RWPE1 (cell line): Measurements from ENCODE around the gene ADCY7.
A peak's percentile ranks its signal among the peaks of the same experiment; 100 is the strongest.

Experiments
- CTCF ChIA-PET: fragments of 350-600 bp; sonication (Branson Sonifier 250); formaldehyde crosslinking; extraction: SDS; loops from one replicate; lab custom pipeline; 2021; lab: Yijun Ruan, JAX
- POLR2A ChIA-PET: fragments of 400-600 bp; formaldehyde crosslinking; extraction: SDS; loops from one replicate; lab custom pipeline; 2020; ENCODE audit warnings: antibody characterized with exemption; ENCODE audit not compliant: low non-redundant PET; lab: Yijun Ruan, JAX
- DNase-seq: peaks from one replicate; pipeline ENCODE4 v3.0.0; 2012; ENCODE audit warnings: low spot score
- H3K27ac ChIP-seq: fragments of 450-650 bp; 2 replicates; pipeline ENCODE4 v1.5.1; 2017
- TF ChIP-seq, protein P1 (sequence below): fragments of 450-650 bp; conservative IDR thresholded peaks from 2 replicates; pipeline ENCODE4 v1.5.1; 2017; ENCODE audit warnings: low read depth, mild to moderate bottlenecking

ADCY7 gene

DNA sequence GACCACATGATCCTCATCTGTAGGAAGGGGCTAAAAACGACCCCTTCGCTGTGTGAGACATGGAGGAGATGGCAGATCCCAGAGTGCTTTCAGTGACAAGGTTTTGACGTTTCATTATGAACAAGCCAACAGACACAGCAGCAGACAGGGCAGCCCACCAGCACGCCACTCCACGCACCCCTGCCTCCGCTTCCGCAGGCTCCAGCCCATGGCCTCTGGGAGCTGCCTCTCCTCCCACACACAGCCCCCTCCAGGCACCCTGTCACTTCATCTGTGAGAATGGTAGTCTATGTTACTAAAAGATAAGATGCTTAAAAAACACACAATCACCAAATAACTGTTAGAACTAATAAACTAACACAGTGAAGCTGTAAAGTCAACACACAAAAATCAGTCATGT, 12.3 kb upstream of the ADCY7 start:
- CTCF ChIA-PET, result interaction anchor here (0.6 to 0.9 kb wide), 2 partner anchors 9 to 33 kb away, joined by 3 to 5 read pairs; no protein-coding TSS in a partner anchor
- H3K27ac ChIP-seq, result no peak overlapping the region
- POLR2A ChIA-PET, result no interaction called here
- DNase-seq, result no peak
- TF ChIP-seq, protein P1, sequence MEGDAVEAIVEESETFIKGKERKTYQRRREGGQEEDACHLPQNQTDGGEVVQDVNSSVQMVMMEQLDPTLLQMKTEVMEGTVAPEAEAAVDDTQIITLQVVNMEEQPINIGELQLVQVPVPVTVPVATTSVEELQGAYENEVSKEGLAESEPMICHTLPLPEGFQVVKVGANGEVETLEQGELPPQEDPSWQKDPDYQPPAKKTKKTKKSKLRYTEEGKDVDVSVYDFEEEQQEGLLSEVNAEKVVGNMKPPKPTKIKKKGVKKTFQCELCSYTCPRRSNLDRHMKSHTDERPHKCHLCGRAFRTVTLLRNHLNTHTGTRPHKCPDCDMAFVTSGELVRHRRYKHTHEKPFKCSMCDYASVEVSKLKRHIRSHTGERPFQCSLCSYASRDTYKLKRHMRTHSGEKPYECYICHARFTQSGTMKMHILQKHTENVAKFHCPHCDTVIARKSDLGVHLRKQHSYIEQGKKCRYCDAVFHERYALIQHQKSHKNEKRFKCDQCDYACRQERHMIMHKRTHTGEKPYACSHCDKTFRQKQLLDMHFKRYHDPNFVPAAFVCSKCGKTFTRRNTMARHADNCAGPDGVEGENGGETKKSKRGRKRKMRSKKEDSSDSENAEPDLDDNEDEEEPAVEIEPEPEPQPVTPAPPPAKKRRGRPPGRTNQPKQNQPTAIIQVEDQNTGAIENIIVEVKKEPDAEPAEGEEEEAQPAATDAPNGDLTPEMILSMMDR, result no peak

DNA sequence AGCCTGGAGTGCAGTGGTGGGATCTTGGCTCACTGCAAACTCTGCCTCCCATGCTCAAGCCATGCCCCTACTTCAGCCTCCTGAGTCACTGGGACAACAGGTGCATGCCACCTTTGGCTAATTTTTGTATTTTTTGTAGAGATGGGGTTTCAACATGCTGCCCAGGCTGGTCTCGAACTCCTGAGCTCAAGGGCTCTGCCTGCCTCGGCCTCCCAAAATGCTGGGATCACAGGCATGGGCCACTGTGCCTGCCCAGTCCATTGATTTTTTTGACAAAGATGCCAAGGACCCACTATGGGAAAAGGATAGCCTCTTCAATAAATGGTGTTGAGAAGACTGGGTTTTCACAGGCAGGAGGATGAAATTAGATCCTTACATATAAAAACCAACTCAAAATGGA, 10.8 kb upstream of the ADCY7 start:
- TF ChIP-seq, protein P1, result no peak
- CTCF ChIA-PET, result interaction anchor here (0.6 kb wide), 1 partner anchor 102 kb away, joined by 3 read pairs; no protein-coding TSS in a partner anchor
- DNase-seq, result no peak
- POLR2A ChIA-PET, result no interaction called here
- no peak overlapping the region for H3K27ac ChIP-seq

DNA sequence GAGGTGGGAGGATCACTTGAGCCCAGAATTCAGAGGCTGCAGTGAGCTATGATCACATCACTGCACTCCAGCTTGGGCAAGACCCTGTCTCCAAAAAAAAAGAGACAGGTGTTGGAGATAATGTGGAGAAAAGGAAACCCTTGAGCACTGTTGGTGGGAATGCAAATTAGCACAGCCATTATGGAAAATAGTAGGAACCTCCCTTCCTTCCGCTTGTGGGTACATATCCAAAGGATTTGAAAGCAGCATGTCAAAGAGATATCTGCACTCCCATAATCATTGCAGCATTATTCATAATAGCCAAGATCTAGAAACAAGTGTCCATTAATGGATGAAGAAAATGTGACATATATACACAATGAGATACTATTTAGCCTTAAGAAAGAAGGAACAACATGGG, 9.7 kb upstream of the ADCY7 start:
- CTCF ChIA-PET, result no interaction called here
- TF ChIP-seq, protein P1, result no peak
- POLR2A ChIA-PET, result no interaction called here
- DNase-seq, result no peak
- no peak overlapping the region for H3K27ac ChIP-seq

DNA sequence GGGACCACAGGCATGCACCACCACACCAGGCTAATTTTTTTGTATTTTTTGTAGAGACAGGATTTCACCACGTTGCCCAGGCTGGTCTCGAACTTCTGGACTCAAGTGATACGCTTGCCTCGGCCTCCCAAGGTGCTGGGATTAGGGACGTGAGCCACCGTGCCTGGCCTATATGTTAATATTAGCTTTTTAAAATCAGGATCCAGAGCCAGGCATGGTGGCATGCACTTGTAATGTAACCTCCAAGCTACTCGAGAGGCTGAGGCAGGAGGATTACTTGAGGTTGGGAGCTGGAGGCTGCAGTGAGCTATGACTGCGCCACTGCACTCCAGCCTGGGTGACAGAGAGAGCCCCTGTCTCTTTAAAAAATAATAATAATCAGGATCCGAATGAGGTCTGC, 8.5 kb upstream of the ADCY7 start:
- POLR2A ChIA-PET, result no interaction called here

DNA sequence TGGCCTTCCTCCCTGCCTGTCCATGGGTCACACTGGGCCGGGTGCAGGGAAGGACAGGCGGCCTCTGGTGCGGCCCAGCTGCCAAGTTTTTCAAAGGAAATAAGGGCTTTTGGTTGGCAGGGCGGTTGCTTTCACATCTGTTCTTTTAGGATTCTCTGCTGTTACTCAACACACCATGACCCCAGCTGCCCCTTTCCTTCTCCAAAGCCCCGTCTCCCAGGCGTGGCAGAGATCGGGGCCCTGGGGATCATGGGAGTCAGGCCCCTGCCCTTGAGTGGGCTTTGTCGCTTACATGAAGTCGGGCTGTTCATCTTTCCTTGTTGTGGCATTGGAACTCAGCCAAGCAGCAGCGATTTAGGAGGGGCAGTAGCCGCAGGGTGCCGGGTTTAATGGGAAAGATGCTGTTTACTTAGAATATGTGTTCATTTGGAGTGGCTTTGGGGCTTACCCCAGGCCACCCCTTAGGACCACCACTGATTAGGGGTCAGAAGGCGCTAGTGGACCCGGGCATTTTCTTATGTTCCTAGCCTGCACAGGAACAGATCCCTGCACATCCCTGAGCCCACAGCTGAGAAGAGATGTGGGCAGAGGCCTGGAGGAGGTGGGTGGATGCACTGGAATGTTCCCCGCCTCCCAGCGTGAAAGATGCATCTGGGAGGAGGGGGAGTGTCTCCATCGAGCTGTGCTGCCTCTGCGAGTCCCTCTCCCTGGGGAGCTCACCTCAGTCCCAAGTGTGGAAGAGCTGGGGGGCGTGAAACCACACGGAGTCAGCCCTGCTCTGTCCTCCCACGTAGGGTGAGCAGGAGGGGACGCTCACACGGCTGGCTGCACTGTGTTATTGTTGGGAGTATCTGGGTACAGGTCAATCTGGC, 6.8 kb upstream of the ADCY7 start:
- CTCF ChIA-PET, result no interaction called here
- DNase-seq, result no peak
- H3K27ac ChIP-seq, result peak overlapping the region; percentile 66
- POLR2A ChIA-PET, result no interaction called here
- TF ChIP-seq, protein P1, result no peak

More for the DNA sequence above, 8.5 kb upstream of the ADCY7 start:
- DNase-seq, result no peak
- no peak overlapping the region for H3K27ac ChIP-seq
- CTCF ChIA-PET, result interaction anchor here (0.6 kb wide), 1 partner anchor 14 kb away, joined by 4 read pairs; no protein-coding TSS in a partner anchor
- TF ChIP-seq, protein P1, result no peak

DNA sequence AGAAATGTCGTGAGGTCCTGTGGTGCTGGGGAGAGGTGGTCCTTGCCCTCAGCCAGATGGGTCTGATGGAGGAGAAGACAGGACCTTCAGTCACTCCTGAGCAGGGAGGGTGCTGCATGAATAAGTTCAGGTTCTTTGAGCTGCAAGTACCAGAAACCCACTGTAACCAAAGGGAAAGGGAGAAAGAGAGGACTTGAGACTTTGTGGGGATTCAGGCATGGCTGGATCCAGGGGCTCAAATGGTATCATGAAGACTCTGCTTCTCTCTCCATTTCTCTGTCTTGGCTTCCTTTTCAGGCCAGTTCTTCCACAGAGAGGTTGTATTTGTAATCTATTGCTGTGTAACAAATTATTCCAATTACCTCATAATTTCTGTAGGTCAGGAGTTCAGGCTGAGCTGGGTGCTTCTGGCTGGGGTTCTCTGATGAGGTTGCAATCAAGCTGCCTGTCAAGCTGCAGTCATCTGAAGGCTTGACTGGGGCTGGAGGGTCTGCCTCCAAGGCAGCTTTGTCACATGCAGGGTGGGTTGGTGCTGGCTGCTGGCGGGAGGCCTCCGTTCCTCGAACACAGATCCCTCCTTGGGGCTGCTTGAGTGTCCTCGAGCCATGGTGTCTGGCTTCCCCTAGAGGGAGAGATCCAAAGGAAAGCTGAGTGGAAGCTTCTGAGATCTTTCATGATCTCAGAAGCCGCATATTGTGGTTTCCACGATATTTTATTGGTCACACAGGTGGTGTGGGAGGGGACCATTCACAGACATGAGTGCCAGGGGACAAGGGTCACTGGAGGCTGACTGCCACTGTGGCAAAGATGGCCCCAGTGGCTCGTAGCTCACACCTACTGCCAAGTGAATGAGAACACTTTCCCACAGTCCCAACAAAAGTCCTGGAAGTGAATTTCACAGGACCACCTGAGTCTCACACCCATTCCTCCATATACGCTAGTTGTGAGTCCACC, 5.9 kb upstream of the ADCY7 start:
- ChIA-PET CTCF (no interaction called here), POLR2A (no interaction called here)
- peak overlapping the region; percentile 66 for H3K27ac ChIP-seq
- TF ChIP-seq, protein P1, result no peak
- no peak for DNase-seq
